Fibroblast of skin of back (primary cell): Measurements from ENCODE around the gene NAMPT.
A peak's percentile ranks its signal among the peaks of the same experiment; 100 is the strongest.
"Not testable (repeated sequence)": the region's sequence is repeated elsewhere in the genome, so short reads cannot be mapped to it uniquely, and the experiment has no call there.

Experiments
- DNase-seq: peaks from one replicate; pipeline ENCODE4 v3.0.0-alpha.2; 2013

The NAMPT gene

GRCh38 chr7:106224797-106225196 lies 60.0 kb downstream of the NAMPT start:
- DNase-seq: no peak

DNA sequence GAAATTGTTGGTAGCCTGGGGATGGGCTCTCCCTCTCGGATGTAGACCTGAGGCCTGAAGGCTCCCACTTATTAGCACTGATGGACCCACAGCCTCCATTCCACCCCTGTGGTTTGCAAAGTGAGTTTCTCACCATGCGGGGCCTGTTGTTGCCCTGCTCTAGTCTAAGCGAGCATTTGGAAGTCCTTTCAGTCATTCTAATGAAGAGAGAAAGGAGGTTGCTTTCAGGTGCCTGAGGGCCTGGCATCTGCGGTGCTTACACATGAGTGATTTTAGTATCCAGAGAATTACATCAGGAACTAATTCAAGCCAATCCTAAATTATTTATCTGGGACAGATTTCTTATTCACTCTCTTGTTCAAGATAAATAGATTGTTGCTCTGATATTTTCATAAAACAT lies 61.6 kb downstream of the NAMPT start:
- no peak for DNase-seq

- DNase-seq: no peak
Observed at GRCh38 chr7:106222545-106222944, 62.2 kb downstream of the NAMPT start.

DNA sequence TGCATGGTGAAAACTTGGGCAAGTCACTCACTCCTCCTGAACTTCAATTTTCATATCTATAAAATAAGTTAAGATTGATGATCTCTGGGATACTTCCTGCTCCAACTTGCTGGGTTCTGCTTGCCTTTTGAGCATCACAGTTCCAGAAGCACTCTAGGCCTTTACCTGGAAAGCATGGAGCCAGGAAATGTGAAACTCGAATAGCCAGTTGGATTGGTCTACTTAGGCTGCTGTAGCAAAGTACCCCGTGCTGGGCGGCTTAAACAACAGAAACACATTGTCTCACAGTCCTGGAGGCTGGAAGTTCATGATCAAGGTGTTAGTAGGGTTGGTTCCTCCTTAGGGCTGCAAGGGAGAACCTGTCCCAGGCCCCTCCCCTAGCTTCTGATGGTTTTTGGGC lies 64.5 kb downstream of the NAMPT start:
- DNase-seq: no peak

- no peak for DNase-seq
Observed at GRCh38 chr7:106219170-106219569, 65.6 kb downstream of the NAMPT start.

GRCh38 chr7:106218546-106218945 lies 66.2 kb downstream of the NAMPT start:
- no peak for DNase-seq

- peak; percentile 19 for DNase-seq
Observed at GRCh38 chr7:106216923-106217542, 67.8 kb downstream of the NAMPT start.

GRCh38 chr7:106216517-106216922 lies 68.3 kb downstream of the NAMPT start:
- DNase-seq: peak; percentile 93

DNA sequence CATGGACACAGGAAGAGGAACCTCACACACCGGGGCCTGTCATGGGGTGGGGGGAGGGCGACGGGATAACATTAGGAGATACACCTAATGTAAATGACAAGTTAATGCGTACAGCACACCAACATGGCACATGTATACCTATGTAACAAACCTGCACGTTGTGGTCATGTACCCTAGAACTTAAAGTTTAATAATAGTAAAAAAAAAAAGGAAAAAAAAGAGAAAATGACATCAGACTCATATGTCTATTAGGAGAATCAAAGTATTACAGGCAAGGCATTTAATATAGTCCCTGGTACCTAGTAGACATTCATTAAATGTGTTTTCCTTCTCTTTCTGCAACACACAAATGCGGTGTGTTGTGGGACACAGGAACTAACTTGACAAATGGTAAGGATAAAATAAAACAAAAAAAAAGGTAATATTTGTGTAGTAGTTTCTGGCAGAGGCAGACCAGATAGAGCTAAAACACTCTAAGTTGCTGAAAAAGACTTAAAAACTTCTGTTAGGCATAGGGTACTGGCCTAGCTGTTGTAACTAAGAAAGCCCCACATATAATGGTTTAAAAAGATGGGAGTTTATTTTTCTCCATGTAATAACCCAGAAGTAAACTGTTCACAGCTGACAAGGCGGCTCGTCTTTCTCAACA lies 68.8 kb downstream of the NAMPT start:
- DNase-seq: no peak

- DNase-seq: not testable (repeated sequence)
Observed at GRCh38 chr7:106208944-106209343, 75.8 kb downstream of the NAMPT start.

DNA sequence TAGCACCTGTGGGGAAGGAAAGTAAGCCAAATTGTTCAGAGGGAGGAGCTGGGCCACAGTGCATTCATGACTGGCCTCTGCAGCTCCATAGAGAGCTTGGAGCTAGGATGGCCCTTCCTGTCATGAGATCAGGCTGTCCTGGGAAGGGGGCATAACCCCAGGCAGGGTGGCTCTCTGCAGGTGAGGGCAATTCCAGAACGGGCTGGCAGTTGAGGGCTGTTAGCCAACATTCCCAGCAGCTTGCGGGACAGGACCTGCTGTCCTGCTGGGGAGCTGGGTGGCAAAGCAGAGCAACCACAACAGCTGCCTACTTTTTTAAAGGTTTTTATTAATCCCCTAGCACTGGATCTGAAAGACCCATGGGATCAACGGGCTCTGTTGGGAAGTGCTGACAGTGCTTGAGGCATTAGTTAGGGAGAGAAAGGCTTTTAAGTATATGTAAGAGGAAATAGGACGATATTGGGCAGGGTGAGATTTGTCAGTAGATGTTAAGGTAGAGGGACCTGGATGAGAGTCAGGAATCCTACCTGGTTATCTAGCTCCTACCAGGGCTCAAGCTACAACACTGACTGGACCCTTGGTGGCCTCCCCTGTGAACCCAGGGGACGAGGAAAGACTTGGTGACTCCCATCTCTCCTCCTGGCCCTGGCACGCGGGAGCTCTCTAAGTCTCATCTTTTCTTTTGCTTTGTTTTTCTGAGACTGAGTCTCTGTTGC lies 77.8 kb downstream of the NAMPT start:
- no peak for DNase-seq

- peak; percentile 37 for DNase-seq
Observed at GRCh38 chr7:106205621-106206222, 79.1 kb downstream of the NAMPT start.

DNA sequence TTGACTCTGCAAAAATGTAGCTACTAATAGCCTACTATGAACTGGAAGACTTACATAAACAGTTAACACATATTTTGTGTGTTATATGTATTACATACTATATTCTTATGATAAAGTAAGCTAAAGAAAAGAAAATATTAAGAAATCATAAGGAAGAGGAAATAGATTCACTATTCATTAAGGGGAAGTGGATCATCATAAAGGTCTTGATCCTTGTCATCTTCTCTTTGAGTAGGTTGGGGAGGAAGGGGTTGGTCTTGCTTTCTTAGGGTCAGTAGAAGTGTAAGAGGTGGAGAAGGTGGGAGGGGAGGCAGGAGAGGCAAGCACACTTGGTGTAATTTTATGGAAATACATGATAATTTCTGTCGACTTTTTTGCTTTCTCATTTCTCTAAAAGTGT lies 81.3 kb downstream of the NAMPT start:
- no peak for DNase-seq

GRCh38 chr7:106201164-106201563 lies 83.6 kb downstream of the NAMPT start:
- no peak for DNase-seq

DNA sequence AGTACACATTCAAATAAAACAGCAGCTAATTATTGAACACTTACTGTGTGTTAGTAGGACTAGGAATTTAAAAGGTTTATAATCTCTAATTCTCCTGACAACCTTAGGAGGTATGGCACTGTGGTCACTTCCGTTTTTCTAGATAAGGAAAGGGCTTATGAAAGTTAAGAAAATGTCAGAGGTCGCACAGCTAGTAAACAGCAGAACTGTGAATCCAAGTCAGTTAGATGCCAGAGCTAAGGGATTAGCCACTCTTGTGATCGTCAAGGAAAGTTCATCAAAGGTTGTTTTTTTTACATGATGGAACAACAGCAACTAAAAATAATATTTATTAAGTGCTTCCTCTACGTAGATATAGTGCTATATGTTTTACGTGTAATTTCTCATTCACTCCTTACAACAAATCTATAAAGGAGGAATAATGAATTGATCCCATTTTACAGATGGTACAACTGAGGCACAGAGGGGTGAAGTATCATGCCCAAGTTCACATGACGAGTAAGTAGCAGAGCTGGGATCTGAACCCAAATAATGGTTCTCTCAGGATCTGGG lies 84.9 kb downstream of the NAMPT start:
- no peak for DNase-seq

GRCh38 chr7:106199024-106199423 lies 85.8 kb downstream of the NAMPT start:
- DNase-seq: no peak
